GM19238 (cell line): Measurements from ENCODE around the gene GLIS2.

Experiments
- DNase-seq: peaks from one replicate; pipeline ENCODE4 v3.0.0; 2011; ENCODE audit warnings: low spot score; ENCODE audit not compliant: insufficient read length

GLIS2 gene

GRCh38 chr16:4381072-4381934, 65.4 kb downstream of the GLIS2 start:
- no peak for DNase-seq

- DNase-seq, result no peak
These were observed 66.3 kb downstream of the GLIS2 start for GRCh38 chr16:4381935-4382794.

- DNase-seq, result no peak
These were observed 67.0 kb downstream of the GLIS2 start for GRCh38 chr16:4382795-4383357.

GRCh38 chr16:4383591-4384444, 68.0 kb downstream of the GLIS2 start:
- DNase-seq, result no peak

GRCh38 chr16:4384509-4384942, 68.7 kb downstream of the GLIS2 start:
- DNase-seq, result no peak

- no peak for DNase-seq
These were observed 69.4 kb downstream of the GLIS2 start for GRCh38 chr16:4385066-4385788.

- DNase-seq, result no peak
These were observed 70.1 kb downstream of the GLIS2 start for GRCh38 chr16:4385789-4386450.

- DNase-seq, result no peak
These were observed 70.6 kb downstream of the GLIS2 start for GRCh38 chr16:4386451-4386805.

GRCh38 chr16:4386951-4387565, 71.2 kb downstream of the GLIS2 start:
- DNase-seq, result no peak

GRCh38 chr16:4387781-4388180, 71.9 kb downstream of the GLIS2 start:
- DNase-seq, result no peak

- no peak for DNase-seq
These were observed 72.6 kb downstream of the GLIS2 start for GRCh38 chr16:4388271-4389021.
